Activated CD4-positive, alpha-beta T cell treated with anti-CD3 and anti-CD28 coated beads, Interleukin-10, Interleukin-2, amounts not matched to agents 100 ng/mL and 50 ng/mL, durations not matched to agents 16 hours and 8 hours (primary cell): Measurements from ENCODE around the gene REG1A.

ENCODE experiments used
- DNase-seq: peaks from one replicate; pipeline ENCODE4 v3.0.0-alpha.2; 2020

Gene REG1A

GRCh38 chr2:79128406-79128805 lies 8.1 kb downstream of the REG1A start:
- DNase-seq = no peak

- DNase-seq = no peak
Observed at GRCh38 chr2:79129260-79129659, 9.0 kb downstream of the REG1A start.

GRCh38 chr2:79129804-79130203 lies 9.5 kb downstream of the REG1A start:
- no peak for DNase-seq

GRCh38 chr2:79131687-79132086 lies 11.4 kb downstream of the REG1A start:
- no peak for DNase-seq

GRCh38 chr2:79138385-79138784 lies 18.1 kb downstream of the REG1A start:
- DNase-seq = no peak

GRCh38 chr2:79139423-79139822 lies 19.1 kb downstream of the REG1A start:
- DNase-seq = no peak

- no peak for DNase-seq
Observed at GRCh38 chr2:79155826-79156476, 35.7 kb downstream of the REG1A start.

GRCh38 chr2:79159030-79159429 lies 38.7 kb downstream of the REG1A start:
- DNase-seq = no peak

- no peak for DNase-seq
Observed at GRCh38 chr2:79159653-79160052, 39.4 kb downstream of the REG1A start, which contains the start of gene REG3A. Gene REG3A (minus strand): TSS chr2:79159753. CDS start chr2:79159405, 348 bp downstream.

- DNase-seq = no peak
Observed at GRCh38 chr2:79162132-79162531, 41.8 kb downstream of the REG1A start.

- no peak for DNase-seq
Observed at GRCh38 chr2:79162801-79163200, 42.5 kb downstream of the REG1A start.

- no peak for DNase-seq
Observed at GRCh38 chr2:79171348-79171958, 51.2 kb downstream of the REG1A start.
